ENCODE data around the gene SLC27A1. TPM values are rescaled to one million over a fixed set of nuclear protein-coding genes. Genes with fewer than 3 reads are reported as not detected.

Gene SLC27A1
- total RNA-seq = 64.9 TPM

DNA sequence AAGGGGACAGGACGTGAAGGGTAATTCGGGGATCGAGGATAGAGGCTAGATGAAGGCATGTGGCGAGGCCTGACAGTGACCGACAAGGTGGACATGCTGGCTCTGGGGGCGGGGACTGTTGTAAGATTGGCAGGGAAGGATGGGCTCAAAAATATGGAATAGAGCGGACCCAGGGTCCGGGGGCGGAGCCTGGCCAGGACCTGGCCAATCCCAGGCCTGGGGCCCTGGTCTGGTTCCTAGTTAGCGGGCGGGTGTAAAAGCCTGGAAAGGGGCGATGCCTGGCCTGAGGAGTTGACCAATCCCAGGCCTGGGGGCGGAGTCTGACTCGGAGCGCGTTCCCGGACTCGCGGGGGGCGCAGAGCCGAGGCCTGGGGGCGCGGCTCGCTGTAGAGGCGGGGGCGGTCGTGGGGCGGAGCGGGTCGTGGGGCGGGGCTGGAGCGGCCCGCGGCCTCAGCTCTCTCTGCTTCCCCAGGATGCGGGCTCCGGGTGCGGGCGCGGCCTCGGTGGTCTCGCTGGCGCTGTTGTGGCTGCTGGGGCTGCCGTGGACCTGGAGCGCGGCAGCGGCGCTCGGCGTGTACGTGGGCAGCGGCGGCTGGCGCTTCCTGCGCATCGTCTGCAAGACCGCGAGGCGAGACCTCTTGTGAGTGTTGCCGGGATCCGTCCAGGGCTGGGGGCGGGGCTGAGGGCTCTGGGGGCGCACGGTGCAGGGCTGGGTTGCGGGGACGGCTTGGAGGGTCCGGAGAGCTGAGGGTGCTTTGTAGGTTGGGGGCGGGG is at the start of gene SLC27A1:
TSS of gene SLC27A1 (plus strand) at position 457 of the 774 bp plus-strand sequence. CDS start at position 474, 17 bp downstream.
- H3K4me3 ChIP-seq = peak within 1 kb of the TSS; percentile 87 to 89
- intact Hi-C loops (cut with DNase I) = loop anchor here (2.0 to 5.0 kb wide), 2 partner anchors 49 to 393 kb away; partner anchors contain the start of genes HAUS8, MVB12A and MYO9B
- peak; percentile 98 to 100 for DNase-seq (ENCODE audit: low spot score in 2 of 2)
- H3K9me3 ChIP-seq = no peaks in the 10 kb centered on the region
- no peaks in the 10 kb centered on the region for H3K27me3 ChIP-seq
- TF ChIP-seq, protein P1, sequence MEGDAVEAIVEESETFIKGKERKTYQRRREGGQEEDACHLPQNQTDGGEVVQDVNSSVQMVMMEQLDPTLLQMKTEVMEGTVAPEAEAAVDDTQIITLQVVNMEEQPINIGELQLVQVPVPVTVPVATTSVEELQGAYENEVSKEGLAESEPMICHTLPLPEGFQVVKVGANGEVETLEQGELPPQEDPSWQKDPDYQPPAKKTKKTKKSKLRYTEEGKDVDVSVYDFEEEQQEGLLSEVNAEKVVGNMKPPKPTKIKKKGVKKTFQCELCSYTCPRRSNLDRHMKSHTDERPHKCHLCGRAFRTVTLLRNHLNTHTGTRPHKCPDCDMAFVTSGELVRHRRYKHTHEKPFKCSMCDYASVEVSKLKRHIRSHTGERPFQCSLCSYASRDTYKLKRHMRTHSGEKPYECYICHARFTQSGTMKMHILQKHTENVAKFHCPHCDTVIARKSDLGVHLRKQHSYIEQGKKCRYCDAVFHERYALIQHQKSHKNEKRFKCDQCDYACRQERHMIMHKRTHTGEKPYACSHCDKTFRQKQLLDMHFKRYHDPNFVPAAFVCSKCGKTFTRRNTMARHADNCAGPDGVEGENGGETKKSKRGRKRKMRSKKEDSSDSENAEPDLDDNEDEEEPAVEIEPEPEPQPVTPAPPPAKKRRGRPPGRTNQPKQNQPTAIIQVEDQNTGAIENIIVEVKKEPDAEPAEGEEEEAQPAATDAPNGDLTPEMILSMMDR (IDR thresholded peaks at IDR 0.05) = no peak
- H3K27ac ChIP-seq = peak within 1 kb of the TSS; percentile 80 to 91
- peaks cover 13 to 18% of the 10 kb centered on the region in 2 donors for H3K4me1 ChIP-seq
- no peaks in the 10 kb centered on the region for H3K36me3 ChIP-seq

DNA sequence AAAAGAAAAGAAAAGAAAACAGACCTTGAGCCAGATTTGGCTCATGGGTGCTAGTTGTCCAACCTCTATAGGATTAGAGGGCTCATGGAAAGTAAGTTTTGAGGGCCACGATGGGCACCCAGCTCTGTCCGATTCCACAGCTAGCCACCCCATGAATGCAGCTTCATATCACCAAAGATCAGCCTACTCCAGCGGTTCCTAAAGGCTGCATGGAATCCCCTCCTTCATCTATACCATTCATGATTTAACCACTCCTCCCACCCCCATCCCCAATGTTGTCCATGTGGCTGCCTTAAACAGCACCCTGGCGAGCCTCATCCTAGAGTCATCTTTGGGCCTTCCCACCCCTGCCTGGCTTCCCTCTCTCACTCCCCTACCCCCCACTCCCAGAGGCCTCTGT is 48.4 kb upstream of the SLC27A1 start:
- intact Hi-C loops (cut with DNase I) = loop anchor here (2.0 kb wide), 1 partner anchor 49 kb away; the partner anchor contains the start of gene SLC27A1
- Histone ChIP-seq H3K4me1 (peaks cover 5 to 6% of the 10 kb centered on the region in 2 donors), H3K4me3 (no peak overlapping the region), H3K9me3 (no peaks in the 10 kb centered on the region), H3K36me3 (peaks cover 0 to 3% of the 10 kb centered on the region in 2 donors), H3K27me3 (no peaks in the 10 kb centered on the region), H3K27ac (no peak overlapping the region)
- TF ChIP-seq, protein P1 (IDR thresholded peaks at IDR 0.05) = no peak
- DNase-seq (ENCODE audit: low spot score in 2 of 2) = no peak

DNA sequence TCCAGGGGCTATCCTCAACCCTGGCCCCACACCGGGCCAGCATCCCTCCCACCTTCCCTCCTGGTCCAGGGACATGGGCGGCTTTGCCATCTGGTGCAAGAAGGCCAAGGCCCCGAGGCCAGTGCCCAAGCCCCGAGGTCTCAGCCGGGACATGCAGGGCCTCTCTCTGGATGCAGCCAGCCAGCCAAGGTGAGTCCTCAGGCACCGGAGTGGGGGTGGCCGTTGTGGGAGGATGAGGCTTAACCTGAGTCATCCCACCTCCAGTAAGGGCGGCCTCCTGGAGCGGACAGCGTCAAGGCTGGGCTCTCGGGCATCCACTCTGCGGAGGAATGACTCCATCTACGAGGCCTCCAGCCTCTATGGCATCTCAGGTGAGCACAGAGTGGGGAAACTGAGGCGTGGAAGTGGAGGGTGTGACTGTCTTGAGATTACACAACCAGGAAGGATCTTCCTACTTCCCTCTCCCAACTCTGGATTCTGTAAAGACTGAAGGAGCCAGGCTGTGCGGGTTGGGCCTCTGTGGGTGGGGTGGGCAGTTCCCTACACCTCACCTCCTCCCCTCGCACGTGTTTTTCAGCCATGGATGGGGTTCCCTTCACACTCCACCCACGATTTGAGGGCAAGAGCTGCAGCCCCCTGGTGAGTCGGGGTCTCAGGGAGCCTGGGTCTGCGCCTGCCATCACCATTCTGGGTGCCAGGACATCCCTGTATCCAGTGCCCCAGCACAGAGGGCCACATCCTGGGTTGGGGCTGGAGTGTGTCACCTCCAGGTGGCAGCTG is 46.7 kb upstream of the SLC27A1 start:
- Histone ChIP-seq H3K27me3 (no peaks in the 10 kb centered on the region), H3K27ac (no peak overlapping the region), H3K4me3 (no peak overlapping the region), H3K4me1 (peaks cover 5 to 6% of the 10 kb centered on the region in 2 donors), H3K36me3 (peaks cover 0 to 3% of the 10 kb centered on the region in 2 donors), H3K9me3 (no peaks in the 10 kb centered on the region)
- TF ChIP-seq, protein P1 (IDR thresholded peaks at IDR 0.05) = no peak
- DNase-seq (ENCODE audit: low spot score in 2 of 2) = no peak
- intact Hi-C loops (cut with DNase I) = no loop called here

GRCh38 chr19:17424743-17425365 is 45.5 kb upstream of the SLC27A1 start:
- intact Hi-C loops (cut with DNase I) = no loop called here
- no peaks in the 10 kb centered on the region for H3K9me3 ChIP-seq
- no peaks in the 10 kb centered on the region for H3K27me3 ChIP-seq
- peaks cover 0 to 6% of the 10 kb centered on the region in 2 donors for H3K4me1 ChIP-seq
- DNase-seq (ENCODE audit: low spot score in 2 of 2) = no peak
- no peak overlapping the region for H3K4me3 ChIP-seq
- peaks cover 0 to 3% of the 10 kb centered on the region in 2 donors for H3K36me3 ChIP-seq
- TF ChIP-seq, protein P1 (IDR thresholded peaks at IDR 0.05) = peak in 2 of 3 experiments; percentile 5 to 52
- no peak overlapping the region for H3K27ac ChIP-seq

- DNase-seq (ENCODE audit: low spot score in 2 of 2) = no peak
- TF ChIP-seq, protein P1 (IDR thresholded peaks at IDR 0.05) = no peak
- H3K27ac ChIP-seq = no peak overlapping the region
These were observed 40.6 kb upstream of the SLC27A1 start for GRCh38 chr19:17429641-17430113.

More at GRCh38 chr19:17429641-17430113, 40.6 kb upstream of the SLC27A1 start:
- H3K36me3 ChIP-seq = no peaks in the 10 kb centered on the region
- H3K27me3 ChIP-seq = no peaks in the 10 kb centered on the region
- no peaks in the 10 kb centered on the region for H3K4me1 ChIP-seq
- no peaks in the 10 kb centered on the region for H3K9me3 ChIP-seq
- H3K4me3 ChIP-seq = no peak overlapping the region
- intact Hi-C loops (cut with DNase I) = no loop called here

Measured in ascending aorta (tissue), 2 donors.